IPS-18c (cell line): ENCODE measurements around the gene ITSN1.
"Not testable (repeated sequence)": the region's sequence is repeated elsewhere in the genome, so short reads cannot be mapped to it uniquely, and the experiment has no call there.

Source experiments
- H3K4me3 ChIP-seq: 2 replicates; pipeline ENCODE4 v1.7.0; 2013; ENCODE audit warnings: low read depth, mild to moderate bottlenecking, low read length, moderate library complexity; ENCODE audit not compliant: insufficient read depth
- H3K9me3 ChIP-seq: one replicate; pipeline ENCODE4 v1.6.1; 2013; ENCODE audit warnings: mild to moderate bottlenecking, low read length, moderate library complexity; ENCODE audit not compliant: control insufficient read depth, insufficient read depth

The ITSN1 gene

GRCh38 chr21:33696465-33696864, 54.2 kb downstream of the ITSN1 start:
- no peaks in the 10 kb centered on the region for H3K9me3 ChIP-seq
- H3K4me3 ChIP-seq = no peak overlapping the region

- no peak overlapping the region for H3K4me3 ChIP-seq
- no peaks in the 10 kb centered on the region for H3K9me3 ChIP-seq
Measured at GRCh38 chr21:33698087-33698860, 56.0 kb downstream of the ITSN1 start.

- Histone ChIP-seq H3K9me3 (no peaks in the 10 kb centered on the region), H3K4me3 (no peak overlapping the region)
Measured at GRCh38 chr21:33699277-33699676, 57.0 kb downstream of the ITSN1 start.

- H3K9me3 ChIP-seq = no peaks in the 10 kb centered on the region
Measured at GRCh38 chr21:33700491-33700890, 58.2 kb downstream of the ITSN1 start.

GRCh38 chr21:33703750-33704606, 61.7 kb downstream of the ITSN1 start:
- Histone ChIP-seq H3K4me3 (no peak overlapping the region), H3K9me3 (no peaks in the 10 kb centered on the region)

More at GRCh38 chr21:33700491-33700890, 58.2 kb downstream of the ITSN1 start:
- no peak overlapping the region for H3K4me3 ChIP-seq

GRCh38 chr21:33707846-33708245, 65.5 kb downstream of the ITSN1 start:
- H3K4me3 ChIP-seq = no peak overlapping the region
- H3K9me3 ChIP-seq = no peaks in the 10 kb centered on the region

GRCh38 chr21:33708874-33709273, 66.6 kb downstream of the ITSN1 start:
- no peaks in the 10 kb centered on the region for H3K9me3 ChIP-seq
- no peak overlapping the region for H3K4me3 ChIP-seq

GRCh38 chr21:33712022-33712803, 69.9 kb downstream of the ITSN1 start:
- Histone ChIP-seq H3K9me3 (peaks cover 3% of the 10 kb centered on the region), H3K4me3 (no peak overlapping the region)

- Histone ChIP-seq H3K9me3 (peaks cover 3% of the 10 kb centered on the region), H3K4me3 (no peak overlapping the region)
Measured at GRCh38 chr21:33721081-33721480, 78.8 kb downstream of the ITSN1 start.

- H3K9me3 ChIP-seq, H3K4me3 ChIP-seq: not testable (repeated sequence)
Measured at GRCh38 chr21:33729139-33729538, 86.8 kb downstream of the ITSN1 start.

- no peaks in the 10 kb centered on the region for H3K9me3 ChIP-seq
- H3K4me3 ChIP-seq = no peak overlapping the region
Measured at GRCh38 chr21:33729641-33730040, 87.3 kb downstream of the ITSN1 start.

- Histone ChIP-seq H3K4me3 (no peak overlapping the region), H3K9me3 (no peaks in the 10 kb centered on the region)
Measured at GRCh38 chr21:33731447-33731846, 89.1 kb downstream of the ITSN1 start.

- H3K4me3 ChIP-seq = no peak overlapping the region
- no peaks in the 10 kb centered on the region for H3K9me3 ChIP-seq
Measured at GRCh38 chr21:33732038-33732437, 89.7 kb downstream of the ITSN1 start.

- Histone ChIP-seq H3K4me3 (no peak overlapping the region), H3K9me3 (no peaks in the 10 kb centered on the region)
Measured at GRCh38 chr21:33733601-33734000, 91.3 kb downstream of the ITSN1 start.

GRCh38 chr21:33734291-33734690, 92.0 kb downstream of the ITSN1 start:
- no peak overlapping the region for H3K4me3 ChIP-seq
- no peaks in the 10 kb centered on the region for H3K9me3 ChIP-seq

- H3K4me3 ChIP-seq = no peak overlapping the region
- H3K9me3 ChIP-seq = no peaks in the 10 kb centered on the region
Measured at GRCh38 chr21:33734818-33735217, 92.5 kb downstream of the ITSN1 start.

- no peaks in the 10 kb centered on the region for H3K9me3 ChIP-seq
Measured at GRCh38 chr21:33736569-33736968, 94.3 kb downstream of the ITSN1 start.

More at GRCh38 chr21:33736569-33736968, 94.3 kb downstream of the ITSN1 start:
- no peak overlapping the region for H3K4me3 ChIP-seq
